Upper lobe of right lung (tissue), 1 donor: ENCODE measurements around the gene GRIN1. TPM values are rescaled to one million over a fixed set of nuclear protein-coding genes. Genes with fewer than 3 reads are reported as not detected.
"Not testable (repeated sequence)": the region's sequence is repeated elsewhere in the genome, so short reads cannot be mapped to it uniquely, and the experiment has no call there.

ENCODE experiments used
- ATAC-seq: fragments of 200-7000 bp; cut with Tn5 transposase; one replicate; pipeline ENCODE4 v1.9.1; 2020; ENCODE audit warnings: mild to moderate bottlenecking, moderate library complexity
- DNase-seq: peaks from one replicate; pipeline ENCODE4 v3.0.0-alpha.2; 2020
- H3K27ac ChIP-seq: fragments of 200-600 bp; one replicate; pipeline ENCODE4 v1.8.0; 2022
- H3K27me3 ChIP-seq: fragments of 200-600 bp; one replicate; pipeline ENCODE4 v1.8.0; 2022; ENCODE audit warnings: mild to moderate bottlenecking
- H3K36me3 ChIP-seq: fragments of 200-600 bp; one replicate; pipeline ENCODE4 v1.8.0; 2022
- H3K4me1 ChIP-seq: fragments of 200-600 bp; one replicate; pipeline ENCODE4 v1.8.0; 2022
- H3K4me3 ChIP-seq: fragments of 200-600 bp; one replicate; pipeline ENCODE4 v1.8.0; 2022; ENCODE audit warnings: mild to moderate bottlenecking
- H3K9me3 ChIP-seq: fragments of 200-600 bp; one replicate; pipeline ENCODE4 v1.8.0; 2022
- intact Hi-C: fragments of 100-400 bp; cut with DNase I; formaldehyde crosslinking; loops from one replicate; pipeline ENCODE4 v1.11.0; 2022
- total RNA-seq: library from RNA; stranded (reverse); fragmentation: NEBNext Ultra II Directional; extraction: Animal tissue kit (Norgen Biotek cat#: 25700); gene quantifications from one replicate; pipeline ENCODE4 v1.2.1, GENCODE V29; 2021
- TF ChIP-seq, protein P1 (sequence below): fragments of 200-600 bp; IDR thresholded peaks from one replicate; pipeline ENCODE4 v1.8.0; 2022; ENCODE audit warnings: antibody characterized with exemption
- donor health status: DM: no; HTN: yes; CAD: no; lungs with severe emphysema.

Gene GRIN1
- total RNA-seq, 1 donor from 2014 or later: 0.64 TPM

- H3K27me3 ChIP-seq, H3K4me3 ChIP-seq, DNase-seq, intact Hi-C loops, H3K36me3 ChIP-seq, ATAC-seq, H3K9me3 ChIP-seq, H3K27ac ChIP-seq: not testable (repeated sequence)
- peaks cover 15% of the 10 kb centered on the region for H3K4me1 ChIP-seq
Measured at GRCh38 chr9:137122796-137123467, 16.0 kb upstream of the GRIN1 start.

DNA sequence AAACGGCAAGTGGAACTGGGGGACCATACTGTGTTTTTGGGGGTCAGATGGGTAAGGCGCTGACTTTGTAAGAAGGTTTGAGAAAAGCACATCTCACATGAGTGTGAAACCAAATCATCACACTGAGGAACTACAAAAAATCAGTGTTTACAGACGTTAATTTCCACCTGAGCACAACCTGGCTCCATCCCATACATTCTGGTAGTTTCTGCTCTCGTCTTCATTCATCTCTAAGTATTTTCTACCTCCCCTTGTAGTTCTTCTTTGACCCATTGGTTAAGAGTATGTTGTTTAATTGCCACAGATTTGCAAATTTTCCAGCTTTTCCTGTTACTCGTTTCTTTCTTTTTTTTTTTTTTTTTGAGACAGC lies 15.5 kb upstream of the GRIN1 start:
- Histone ChIP-seq H3K4me1 (peaks cover 20% of the 10 kb centered on the region), H3K4me3 (no peak overlapping the region), H3K27ac (no peak overlapping the region), H3K27me3 (no peaks in the 10 kb centered on the region), H3K9me3 (no peaks in the 10 kb centered on the region), H3K36me3 (no peaks in the 10 kb centered on the region)
- intact Hi-C loops: no loop called here
- DNase-seq: no peak
- ATAC-seq: no peak
- TF ChIP-seq, protein P1, sequence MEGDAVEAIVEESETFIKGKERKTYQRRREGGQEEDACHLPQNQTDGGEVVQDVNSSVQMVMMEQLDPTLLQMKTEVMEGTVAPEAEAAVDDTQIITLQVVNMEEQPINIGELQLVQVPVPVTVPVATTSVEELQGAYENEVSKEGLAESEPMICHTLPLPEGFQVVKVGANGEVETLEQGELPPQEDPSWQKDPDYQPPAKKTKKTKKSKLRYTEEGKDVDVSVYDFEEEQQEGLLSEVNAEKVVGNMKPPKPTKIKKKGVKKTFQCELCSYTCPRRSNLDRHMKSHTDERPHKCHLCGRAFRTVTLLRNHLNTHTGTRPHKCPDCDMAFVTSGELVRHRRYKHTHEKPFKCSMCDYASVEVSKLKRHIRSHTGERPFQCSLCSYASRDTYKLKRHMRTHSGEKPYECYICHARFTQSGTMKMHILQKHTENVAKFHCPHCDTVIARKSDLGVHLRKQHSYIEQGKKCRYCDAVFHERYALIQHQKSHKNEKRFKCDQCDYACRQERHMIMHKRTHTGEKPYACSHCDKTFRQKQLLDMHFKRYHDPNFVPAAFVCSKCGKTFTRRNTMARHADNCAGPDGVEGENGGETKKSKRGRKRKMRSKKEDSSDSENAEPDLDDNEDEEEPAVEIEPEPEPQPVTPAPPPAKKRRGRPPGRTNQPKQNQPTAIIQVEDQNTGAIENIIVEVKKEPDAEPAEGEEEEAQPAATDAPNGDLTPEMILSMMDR: no peak

- intact Hi-C loops, ATAC-seq, DNase-seq, H3K36me3 ChIP-seq, H3K9me3 ChIP-seq, H3K4me3 ChIP-seq, H3K27ac ChIP-seq, H3K27me3 ChIP-seq: not testable (repeated sequence)
- peaks cover 26% of the 10 kb centered on the region for H3K4me1 ChIP-seq
Measured at GRCh38 chr9:137123952-137124462, 14.9 kb upstream of the GRIN1 start.

GRCh38 chr9:137126786-137127185 lies 12.2 kb upstream of the GRIN1 start:
- TF ChIP-seq, protein P1: no peak
- intact Hi-C loops: no loop called here
- Histone ChIP-seq H3K4me3 (peak overlapping the region; percentile 44), H3K9me3 (no peaks in the 10 kb centered on the region), H3K4me1 (peaks cover 26% of the 10 kb centered on the region), H3K36me3 (no peaks in the 10 kb centered on the region), H3K27ac (peak overlapping the region; percentile 85), H3K27me3 (no peaks in the 10 kb centered on the region)
- ATAC-seq (no peak), DNase-seq (no peak)

- ATAC-seq: peak; percentile 34
- H3K27ac ChIP-seq: peak overlapping the region; percentile 85
- TF ChIP-seq, protein P1: no peak
- H3K36me3 ChIP-seq: no peaks in the 10 kb centered on the region
- intact Hi-C loops: no loop called here
- DNase-seq: peak; percentile 75
- H3K9me3 ChIP-seq: no peaks in the 10 kb centered on the region
- H3K4me1 ChIP-seq: peaks cover 26% of the 10 kb centered on the region
- peak overlapping the region; percentile 77 for H3K4me3 ChIP-seq
- no peaks in the 10 kb centered on the region for H3K27me3 ChIP-seq
Measured at GRCh38 chr9:137127301-137128157, 11.4 kb upstream of the GRIN1 start.

GRCh38 chr9:137128158-137128861 lies 10.6 kb upstream of the GRIN1 start:
- intact Hi-C loops: no loop called here
- no peaks in the 10 kb centered on the region for H3K36me3 ChIP-seq
- peaks cover 26% of the 10 kb centered on the region for H3K4me1 ChIP-seq
- TF ChIP-seq, protein P1: no peak
- peak overlapping the region; percentile 85 for H3K27ac ChIP-seq
- H3K4me3 ChIP-seq: peak overlapping the region; percentile 77
- DNase-seq (no peak), ATAC-seq (no peak)
- no peaks in the 10 kb centered on the region for H3K27me3 ChIP-seq
- H3K9me3 ChIP-seq: no peaks in the 10 kb centered on the region
